Tibial nerve (tissue), 4 donors: Measurements from ENCODE around the gene SLC38A3. TPM values are rescaled to one million over a fixed set of nuclear protein-coding genes. Genes with fewer than 3 reads are reported as not detected.
"Not testable (repeated sequence)": the region's sequence is repeated elsewhere in the genome, so short reads cannot be mapped to it uniquely, and the experiment has no call there.

ENCODE experiments used
- DNase-seq, 2 donors: peaks; one replicate each; pipeline ENCODE4 v3.0.0-alpha.2; 2019; ENCODE audit warnings: low spot score in 2 of 2
- H3K27ac ChIP-seq, 4 donors: fragments of 200-600 bp; sonication (generic) in 3 of 4; one replicate each; pipeline ENCODE4 v1.5.1; 2017 to 2019; ENCODE audit warnings: mild to moderate bottlenecking in 1 of 4
- H3K27me3 ChIP-seq, 2 donors: fragments of 200-600 bp; sonication (generic) in 1 of 2; one replicate each; pipeline versions ENCODE4 v1.5.1 to v1.6.0; 2017 to 2019
- H3K36me3 ChIP-seq, 3 donors: fragments of 200-600 bp; sonication (generic); one replicate each; pipeline ENCODE4 v1.5.1; 2018 to 2019
- H3K4me1 ChIP-seq, 4 donors: fragments of 200-600 bp; sonication (generic) in 3 of 4; one replicate each; pipeline ENCODE4 v1.5.1; 2017 to 2019
- H3K4me3 ChIP-seq, 4 donors: fragments of 200-600 bp; sonication (generic) in 3 of 4; one replicate each; pipeline ENCODE4 v1.5.1; 2017 to 2019; ENCODE audit warnings: mild to moderate bottlenecking in 1 of 4, moderate library complexity in 1 of 4
- H3K9me3 ChIP-seq, 4 donors: fragments of 200-600 bp; sonication (generic) in 3 of 4; one replicate each; pipeline ENCODE4 v1.5.1; 2017 to 2019
- CTCF ChIP-seq, 5 experiments: fragments of 200-600 bp in 3 of 5; fragments of 450-650 bp in 2 of 5; sonication (generic) in 3 of 5; IDR thresholded peaks; one replicate each; pipeline ENCODE4 v1.5.1; 2016 to 2019; ENCODE audit warnings: antibody characterized with exemption in 5 of 5, mild to moderate bottlenecking in 3 of 5, moderate library complexity in 2 of 5
- EP300 ChIP-seq, 2 donors: sonication (generic); formaldehyde crosslinking; IDR thresholded peaks; one replicate each; pipeline ENCODE4 v1.6.1; 2017; ENCODE audit warnings: antibody characterized with exemption in 2 of 2, mild to moderate bottlenecking in 1 of 2
- POLR2A ChIP-seq, 2 donors: fragments of 450-650 bp; IDR thresholded peaks; one replicate each; pipeline ENCODE4 v1.6.1; 2017; ENCODE audit warnings: antibody characterized with exemption in 2 of 2, mild to moderate bottlenecking in 2 of 2, moderate library complexity in 2 of 2
- WGBS, 2 donors: methylation state at CpG; one replicate each; pipeline ENCODE4 v1.1.5; 2018; 5-methylcytosine and 5-hydroxymethylcytosine counted together
- total RNA-seq, 4 donors: library from RNA; depleted of rRNA; stranded (reverse); fragments of >200 nt; gene quantifications; one replicate each; pipeline ENCODE4 v1.1.0, GENCODE V29; 2016

Gene SLC38A3
- total RNA-seq, 4 donors from 2014 or later = 0.21 to 8.1 (median 1.5) TPM

GRCh38 chr3:50207359-50208042, 2.4 kb downstream of the SLC38A3 start:
- H3K4me3 ChIP-seq = no peak overlapping the region
- WGBS, 2 donors = 89 to 93% methylated on average over 17 of the region's 17 CpGs
- no peaks in the 10 kb centered on the region for H3K9me3 ChIP-seq
- no peaks in the 10 kb centered on the region for H3K36me3 ChIP-seq
- no peak for DNase-seq
- no peak overlapping the region for H3K27ac ChIP-seq
- no peak for TF ChIP-seq CTCF (IDR thresholded peaks at IDR 0.05)
- H3K27me3 ChIP-seq = peaks cover 0 to 38% of the 10 kb centered on the region in 2 donors
- H3K4me1 ChIP-seq = peaks cover 0 to 28% (median 13%) of the 10 kb centered on the region in 4 donors

- H3K4me3 ChIP-seq = no peak overlapping the region
- H3K36me3 ChIP-seq = no peaks in the 10 kb centered on the region
Observed at GRCh38 chr3:50208677-50209344, 3.7 kb downstream of the SLC38A3 start.

GRCh38 chr3:50210176-50210509, 5.1 kb downstream of the SLC38A3 start:
- no peak overlapping the region for H3K4me3 ChIP-seq
- peaks cover 0 to 42% (median 15%) of the 10 kb centered on the region in 4 donors for H3K4me1 ChIP-seq
- no peaks in the 10 kb centered on the region for H3K9me3 ChIP-seq
- H3K36me3 ChIP-seq = no peaks in the 10 kb centered on the region
- WGBS, 2 donors = 81 to 85% methylated on average over 4 to 5 of the region's 5 CpGs
- H3K27me3 ChIP-seq = peaks cover 0 to 14% of the 10 kb centered on the region in 2 donors
- no peak overlapping the region for H3K27ac ChIP-seq
- TF ChIP-seq POLR2A (IDR thresholded peaks at IDR 0.05) (no peak), CTCF (IDR thresholded peaks at IDR 0.05) (no peak), EP300 (IDR thresholded peaks at IDR 0.05) (no peak)
- DNase-seq = no peak

More at GRCh38 chr3:50208677-50209344, 3.7 kb downstream of the SLC38A3 start:
- peaks cover 0 to 27% of the 10 kb centered on the region in 2 donors for H3K27me3 ChIP-seq
- WGBS, 2 donors = 55 to 56% methylated on average over 10 to 12 of the region's 14 CpGs
- no peak for DNase-seq
- H3K9me3 ChIP-seq = no peaks in the 10 kb centered on the region
- no peak for TF ChIP-seq CTCF (IDR thresholded peaks at IDR 0.05)
- no peak for TF ChIP-seq POLR2A (IDR thresholded peaks at IDR 0.05)
- TF ChIP-seq EP300 (IDR thresholded peaks at IDR 0.05) = no peak
- H3K4me1 ChIP-seq = peaks cover 0 to 42% (median 17%) of the 10 kb centered on the region in 4 donors
- H3K27ac ChIP-seq = no peak overlapping the region

GRCh38 chr3:50210510-50211367, 5.7 kb downstream of the SLC38A3 start:
- Histone ChIP-seq H3K36me3 (no peaks in the 10 kb centered on the region), H3K27me3 (peaks cover 0 to 8% of the 10 kb centered on the region in 2 donors), H3K9me3 (no peaks in the 10 kb centered on the region), H3K4me3 (no peak overlapping the region), H3K4me1 (peaks cover 0 to 36% (median 9%) of the 10 kb centered on the region in 4 donors), H3K27ac (no peak overlapping the region)
- 86 to 89% methylated on average over 12 to 13 of the region's 13 CpGs for WGBS, 2 donors
- TF ChIP-seq EP300 (IDR thresholded peaks at IDR 0.05) = no peak
- TF ChIP-seq POLR2A (IDR thresholded peaks at IDR 0.05) = no peak
- no peak for TF ChIP-seq CTCF (IDR thresholded peaks at IDR 0.05)
- DNase-seq = no peak

GRCh38 chr3:50211368-50211717, 6.3 kb downstream of the SLC38A3 start:
- H3K27me3 ChIP-seq, DNase-seq, H3K36me3 ChIP-seq, H3K27ac ChIP-seq, H3K9me3 ChIP-seq, H3K4me3 ChIP-seq: not testable (repeated sequence)
- peaks cover 0 to 31% (median 9%) of the 10 kb centered on the region in 4 donors for H3K4me1 ChIP-seq
- 97 to 99% methylated on average over 5 of the region's 5 CpGs for WGBS, 2 donors
